ENCODE data around the gene SMARCE1.

DNA sequence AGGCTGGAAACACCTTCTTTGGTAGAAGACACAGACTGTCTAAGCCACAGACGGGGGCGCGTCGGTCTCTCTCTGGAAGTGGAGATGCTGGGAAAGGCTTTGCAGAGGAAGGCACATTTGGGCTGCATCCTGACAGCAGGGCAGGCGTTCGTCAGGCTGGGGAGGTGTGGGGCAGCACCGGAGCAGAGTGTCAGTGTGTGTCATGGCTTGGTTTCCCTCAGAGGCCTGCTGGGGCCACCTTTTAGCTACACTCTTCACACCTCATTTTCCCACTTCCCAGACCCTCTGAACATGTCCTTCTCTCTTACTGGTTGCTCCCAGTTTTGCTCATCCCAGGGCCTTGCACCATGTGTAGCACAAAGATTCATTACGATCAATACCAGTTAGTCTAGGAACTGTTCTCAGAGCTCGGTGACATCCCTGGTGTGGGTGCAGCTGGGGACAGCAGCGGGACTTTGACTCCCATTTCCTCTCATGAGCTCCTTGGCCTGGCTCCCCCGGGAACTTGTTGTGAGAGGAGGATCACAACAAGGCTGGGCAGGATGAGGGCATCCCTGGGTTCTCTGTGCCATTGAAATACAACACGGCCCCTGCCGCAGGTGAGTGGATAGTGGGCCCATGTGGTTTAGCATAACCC, 33.1 kb downstream of the SMARCE1 start:
- TF ChIP-seq, protein P1, sequence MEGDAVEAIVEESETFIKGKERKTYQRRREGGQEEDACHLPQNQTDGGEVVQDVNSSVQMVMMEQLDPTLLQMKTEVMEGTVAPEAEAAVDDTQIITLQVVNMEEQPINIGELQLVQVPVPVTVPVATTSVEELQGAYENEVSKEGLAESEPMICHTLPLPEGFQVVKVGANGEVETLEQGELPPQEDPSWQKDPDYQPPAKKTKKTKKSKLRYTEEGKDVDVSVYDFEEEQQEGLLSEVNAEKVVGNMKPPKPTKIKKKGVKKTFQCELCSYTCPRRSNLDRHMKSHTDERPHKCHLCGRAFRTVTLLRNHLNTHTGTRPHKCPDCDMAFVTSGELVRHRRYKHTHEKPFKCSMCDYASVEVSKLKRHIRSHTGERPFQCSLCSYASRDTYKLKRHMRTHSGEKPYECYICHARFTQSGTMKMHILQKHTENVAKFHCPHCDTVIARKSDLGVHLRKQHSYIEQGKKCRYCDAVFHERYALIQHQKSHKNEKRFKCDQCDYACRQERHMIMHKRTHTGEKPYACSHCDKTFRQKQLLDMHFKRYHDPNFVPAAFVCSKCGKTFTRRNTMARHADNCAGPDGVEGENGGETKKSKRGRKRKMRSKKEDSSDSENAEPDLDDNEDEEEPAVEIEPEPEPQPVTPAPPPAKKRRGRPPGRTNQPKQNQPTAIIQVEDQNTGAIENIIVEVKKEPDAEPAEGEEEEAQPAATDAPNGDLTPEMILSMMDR (IDR thresholded peaks at IDR 0.05; ENCODE audit: insufficient read depth, low read length, poor library complexity, severe bottlenecking), result no peak
- no peak for TF ChIP-seq EZH2phosphoT487 (conservative IDR thresholded peaks at IDR 0.05; ENCODE audit: low read length)
